Measurements from ENCODE around the gene AKAP13.

The AKAP13 gene

DNA sequence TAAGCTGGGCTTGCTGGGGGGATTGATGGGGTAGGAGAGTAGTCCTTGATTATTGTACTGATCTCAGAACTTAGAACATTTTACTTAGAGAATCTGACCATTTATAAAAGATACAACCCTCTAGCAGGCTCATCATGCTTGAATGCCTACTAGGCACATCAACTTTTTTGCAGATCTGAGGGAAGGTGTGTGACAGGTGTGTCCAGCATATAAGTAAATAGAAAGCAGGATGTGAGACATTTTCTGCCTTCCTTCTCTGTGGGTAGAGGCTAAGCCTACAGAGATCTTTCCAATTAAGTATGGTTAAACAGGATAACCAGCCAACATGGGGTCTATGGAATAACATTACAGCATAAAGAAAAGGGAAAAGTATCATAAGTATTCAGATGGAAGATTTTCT lies 159.1 kb downstream of the AKAP13 start:
- no peak for DNase-seq (ENCODE audit: low spot score)

GRCh38 chr15:85540085-85540797 lies 159.8 kb downstream of the AKAP13 start:
- DNase-seq (ENCODE audit: low spot score), result no peak

DNA sequence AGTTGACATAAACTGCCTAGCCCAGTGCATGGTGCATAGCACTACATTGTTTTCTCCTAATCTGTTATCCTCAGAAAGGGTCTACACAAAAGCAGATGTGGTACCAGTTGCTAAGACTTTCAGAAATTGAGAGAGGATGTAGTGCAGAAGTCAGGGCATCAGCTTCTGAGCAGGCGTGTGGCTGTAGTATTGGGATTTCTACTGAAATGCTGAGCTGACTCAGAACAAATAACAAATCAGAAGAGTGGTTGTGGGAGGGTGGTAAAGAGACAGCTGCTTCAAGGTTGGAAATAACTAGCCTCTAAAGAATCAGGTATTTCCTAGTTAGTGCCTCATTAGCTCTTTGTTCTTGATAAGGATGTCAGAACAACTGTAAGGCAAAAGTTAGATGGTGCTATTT lies 161.3 kb downstream of the AKAP13 start:
- DNase-seq (ENCODE audit: low spot score), result peak; percentile 29

DNA sequence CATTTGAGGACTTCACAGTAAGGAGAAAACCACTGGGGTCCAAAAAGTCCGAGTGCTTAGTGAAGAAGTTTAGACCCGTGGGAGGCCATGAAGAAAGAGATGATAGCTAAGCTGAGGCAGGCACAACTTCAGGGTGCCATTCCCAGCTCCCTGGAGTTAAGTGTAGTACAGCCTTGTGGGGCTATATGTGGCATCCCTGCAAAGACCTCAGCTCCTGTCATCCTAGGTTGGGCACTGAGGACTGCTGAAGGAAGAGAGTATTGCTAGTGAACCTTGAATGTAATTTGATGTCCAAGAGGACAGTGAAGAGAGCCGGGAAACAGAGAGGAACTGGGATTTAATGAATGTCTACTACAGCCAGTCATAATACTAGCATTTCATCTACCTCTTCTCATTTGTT lies 162.1 kb downstream of the AKAP13 start:
- no peak for DNase-seq (ENCODE audit: low spot score)

DNA sequence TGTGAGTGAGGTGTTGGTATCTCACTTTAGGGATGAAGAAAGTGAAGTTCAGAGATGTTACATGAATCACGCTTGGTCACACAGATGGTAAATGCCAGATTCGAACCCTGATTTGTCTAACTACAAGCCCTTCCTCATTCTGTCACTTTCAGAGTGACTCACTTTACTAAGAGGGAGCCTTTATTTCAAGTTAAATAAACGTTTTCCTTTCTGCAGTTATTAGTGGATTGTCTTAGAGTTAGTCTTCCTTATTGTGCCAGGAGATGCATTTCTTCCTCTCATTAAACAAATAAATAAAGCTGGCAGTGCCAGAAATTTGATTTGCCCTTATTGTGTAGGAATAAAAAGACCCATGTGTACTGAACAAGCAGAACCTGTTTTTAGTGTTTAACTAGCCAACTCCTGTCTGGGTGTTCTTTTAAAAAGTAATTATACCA lies 162.5 kb downstream of the AKAP13 start:
- peak; percentile 41 for DNase-seq (ENCODE audit: low spot score)

DNA sequence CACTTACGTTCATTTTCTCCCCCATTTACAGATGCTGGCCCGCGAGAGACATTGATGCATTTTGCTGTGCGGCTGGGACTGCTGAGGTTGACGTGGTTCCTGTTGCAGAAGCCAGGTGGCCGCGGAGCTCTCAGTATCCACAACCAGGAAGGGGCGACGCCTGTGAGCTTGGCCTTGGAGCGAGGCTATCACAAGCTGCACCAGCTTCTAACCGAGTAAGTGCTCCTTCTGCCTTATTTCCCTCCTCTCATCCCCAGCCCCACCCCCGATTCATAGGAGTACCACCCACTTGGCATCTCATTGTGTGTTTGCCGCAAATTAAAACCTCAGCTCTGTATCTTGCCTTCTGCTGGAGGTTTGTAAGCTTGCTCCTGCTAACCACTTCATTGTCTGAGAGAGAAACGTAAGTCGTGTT lies 163.3 kb downstream of the AKAP13 start:
- peak; percentile 17 for DNase-seq (ENCODE audit: low spot score)

- DNase-seq (ENCODE audit: low spot score), result no peak
Observed at GRCh38 chr15:85545185-85545584, 164.8 kb downstream of the AKAP13 start.

DNA sequence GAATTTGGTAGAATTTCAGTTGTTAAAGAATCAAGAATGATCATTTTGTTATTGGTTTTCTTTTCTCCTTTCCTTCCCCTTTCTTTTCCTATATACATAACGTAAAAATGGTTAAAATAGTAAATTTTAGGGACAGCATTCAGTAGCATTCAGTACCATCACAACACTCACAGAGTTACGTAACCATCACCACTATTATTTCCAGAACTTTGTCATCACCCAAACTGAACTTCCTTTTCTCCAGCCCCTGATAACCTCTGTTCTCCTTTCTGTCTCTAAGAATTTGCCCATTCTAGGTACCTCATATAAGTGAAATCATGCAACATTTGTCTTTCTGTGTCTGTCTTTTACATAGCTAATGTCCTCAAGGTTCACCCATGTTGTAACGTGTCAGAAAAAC lies 165.3 kb downstream of the AKAP13 start:
- no peak for DNase-seq (ENCODE audit: low spot score)

DNA sequence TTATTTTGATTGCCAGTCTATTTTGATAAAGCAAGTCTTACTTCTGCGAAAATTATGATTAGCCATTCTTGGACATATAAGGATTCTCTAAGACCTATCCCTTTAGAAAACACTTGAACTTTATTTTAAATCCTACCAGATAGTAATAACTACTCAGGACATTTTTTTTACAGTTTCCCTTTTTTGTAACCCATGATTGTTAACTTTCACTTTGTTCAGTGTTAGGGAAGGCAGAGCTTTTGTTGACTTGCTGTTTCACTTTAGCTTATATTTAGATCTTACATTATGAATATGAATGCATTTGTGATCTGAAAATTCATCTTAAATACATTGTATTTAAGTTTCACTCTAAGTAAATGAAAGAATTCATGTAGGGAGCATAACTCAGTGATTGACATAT lies 167.0 kb downstream of the AKAP13 start:
- DNase-seq (ENCODE audit: low spot score), result no peak

DNA sequence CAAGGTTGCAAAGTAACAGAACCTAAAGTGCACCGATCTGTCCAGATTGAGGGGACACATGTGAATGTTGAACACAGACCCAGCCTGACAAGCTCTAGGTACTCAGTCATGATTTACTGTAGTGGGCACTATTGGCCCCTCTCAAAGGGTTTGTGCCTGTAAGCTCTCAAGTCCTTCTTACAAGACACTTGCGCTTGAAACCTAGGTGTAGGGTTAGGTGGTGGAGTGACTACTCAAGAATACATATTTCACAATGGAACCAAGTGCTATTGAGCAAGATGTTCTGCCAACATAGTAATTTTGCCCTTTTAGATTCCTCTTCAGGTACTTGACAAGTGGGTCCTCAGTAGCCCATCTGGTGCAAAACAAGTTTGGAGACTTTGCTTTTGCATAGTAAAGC lies 169.9 kb downstream of the AKAP13 start:
- no peak for DNase-seq (ENCODE audit: low spot score)

- DNase-seq (ENCODE audit: low spot score), result no peak
Observed at GRCh38 chr15:85551221-85551832, 170.9 kb downstream of the AKAP13 start.

DNA sequence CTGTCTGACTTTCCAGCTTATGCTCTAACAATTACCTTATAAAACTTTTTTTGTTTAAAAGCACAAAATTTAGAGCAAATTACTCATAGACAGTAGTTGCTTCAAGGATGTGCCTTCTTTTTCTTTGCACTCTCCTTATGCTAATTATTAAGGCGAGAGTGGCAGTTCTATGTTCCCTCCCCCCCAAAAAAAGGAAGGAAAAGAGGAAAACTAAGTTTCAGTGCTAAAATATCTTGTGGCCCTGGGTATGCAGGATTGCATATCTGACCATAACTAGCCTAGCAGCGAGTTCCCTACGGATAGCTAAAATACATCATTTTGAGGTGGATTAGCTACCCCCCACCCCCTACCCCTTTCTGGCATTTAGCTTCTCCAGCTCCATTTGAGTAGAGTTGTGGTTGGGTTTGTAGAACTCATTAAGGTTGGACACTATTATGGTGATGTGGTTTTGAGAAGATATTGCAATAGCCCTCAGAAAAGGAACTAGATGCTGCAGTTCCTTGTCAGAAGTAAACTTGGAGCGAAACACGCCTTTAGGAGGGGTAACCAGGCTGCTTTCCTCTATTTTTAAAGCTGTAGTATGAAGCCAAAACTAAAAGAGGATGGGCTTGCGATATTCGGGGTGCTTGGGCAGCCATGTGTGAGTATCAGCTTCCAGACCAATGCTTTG lies 174.6 kb downstream of the AKAP13 start:
- DNase-seq (ENCODE audit: low spot score), result no peak

GRCh38 chr15:85555875-85556617 lies 175.6 kb downstream of the AKAP13 start:
- no peak for DNase-seq (ENCODE audit: low spot score)

DNA sequence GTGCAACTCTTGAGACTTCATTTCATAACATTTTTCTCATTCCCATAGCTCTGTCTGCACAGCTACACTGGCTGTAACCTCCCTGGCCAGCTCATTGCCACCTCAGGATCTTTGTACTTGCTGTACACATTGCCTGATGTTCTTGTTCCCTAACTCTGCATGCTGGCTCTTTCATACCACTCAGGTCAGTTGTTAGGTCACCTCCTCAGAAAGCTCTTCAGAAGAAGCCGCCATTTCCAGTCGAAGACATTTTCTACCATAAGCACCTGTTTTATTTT lies 176.2 kb downstream of the AKAP13 start:
- DNase-seq (ENCODE audit: low spot score), result no peak

- DNase-seq (ENCODE audit: low spot score), result no peak
Observed at GRCh38 chr15:85557385-85557784, 177.0 kb downstream of the AKAP13 start.

DNA sequence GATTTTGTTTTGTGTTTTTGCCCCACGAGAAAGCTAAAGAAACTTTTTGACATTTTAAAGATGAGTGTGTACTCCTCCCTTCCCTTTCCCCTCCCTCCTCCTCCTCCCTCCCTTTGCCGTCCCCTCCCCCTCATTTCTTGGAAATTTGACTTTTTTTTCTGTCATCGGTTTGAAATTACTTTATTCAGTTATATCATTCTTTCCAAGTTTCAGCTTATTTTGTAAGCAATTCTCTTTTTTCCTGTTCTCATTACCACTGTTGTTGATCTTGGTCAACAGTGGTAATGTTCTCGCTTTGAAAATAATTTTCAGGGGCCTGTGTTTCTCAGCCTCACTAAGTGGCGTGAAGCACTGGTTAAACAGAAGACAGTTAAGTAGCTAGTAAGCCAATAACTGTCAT lies 178.4 kb downstream of the AKAP13 start:
- no peak for DNase-seq (ENCODE audit: low spot score)

DNA sequence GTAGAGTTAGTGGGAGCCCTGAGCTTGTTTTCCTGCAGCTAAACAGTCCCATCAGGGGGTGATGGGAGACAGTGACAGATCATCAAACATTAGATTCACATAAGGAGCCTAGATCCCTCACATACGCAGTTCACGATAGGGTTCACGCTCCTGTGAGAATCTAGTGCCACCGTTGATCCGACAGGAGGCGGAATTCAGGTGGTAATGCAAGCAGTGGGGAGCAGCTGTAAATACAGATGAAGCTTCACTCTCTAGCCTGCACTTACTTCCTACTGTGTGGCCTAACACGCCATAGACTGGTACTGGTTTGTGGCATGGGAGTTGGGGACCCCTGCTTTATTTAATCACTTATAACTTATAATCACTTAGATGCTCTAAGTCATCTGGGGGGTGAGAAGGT lies 179.1 kb downstream of the AKAP13 start:
- no peak for DNase-seq (ENCODE audit: low spot score)

- DNase-seq (ENCODE audit: low spot score), result no peak
Observed at GRCh38 chr15:85562824-85563223, 182.4 kb downstream of the AKAP13 start.

DNA sequence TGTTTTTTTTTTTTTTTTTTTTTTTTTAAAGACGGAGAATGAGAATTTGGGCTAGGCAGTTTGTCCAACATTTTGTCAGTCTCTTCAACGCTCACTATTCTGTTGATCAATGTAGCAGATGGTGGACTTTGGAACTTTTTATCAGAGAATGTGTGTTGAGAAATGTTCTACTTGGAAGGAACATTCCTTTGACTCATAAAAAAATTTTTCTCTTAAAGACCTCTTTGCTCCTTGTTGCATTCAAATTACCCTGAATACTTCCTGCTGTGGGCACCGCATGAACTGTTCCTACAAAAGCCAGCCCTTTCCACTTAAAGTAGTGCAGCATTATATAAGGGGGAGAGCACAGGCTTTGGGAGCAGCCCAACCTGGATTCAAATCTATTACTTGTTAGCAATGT lies 182.9 kb downstream of the AKAP13 start:
- DNase-seq (ENCODE audit: low spot score), result no peak

DNA sequence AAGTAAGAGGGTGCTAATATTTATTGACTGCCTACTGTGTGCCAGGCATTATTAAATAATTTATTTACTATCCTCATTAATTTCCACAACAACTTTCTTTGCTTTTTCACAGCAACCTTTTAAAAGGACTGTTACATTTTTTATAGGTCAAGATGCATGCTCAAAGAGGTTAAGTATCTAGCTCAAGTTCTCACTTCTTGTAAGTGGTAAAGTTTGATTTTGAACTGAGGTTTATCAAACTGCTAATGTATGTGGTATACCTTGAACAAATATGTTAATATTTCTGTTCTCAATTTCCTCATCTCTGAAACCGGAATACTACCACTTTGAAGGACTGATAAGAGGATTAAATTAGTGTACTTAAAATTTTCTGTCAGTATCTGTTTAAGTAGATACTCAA lies 183.3 kb downstream of the AKAP13 start:
- no peak for DNase-seq (ENCODE audit: low spot score)

- DNase-seq (ENCODE audit: low spot score), result no peak
Observed at GRCh38 chr15:85564686-85565085, 184.3 kb downstream of the AKAP13 start.

DNA sequence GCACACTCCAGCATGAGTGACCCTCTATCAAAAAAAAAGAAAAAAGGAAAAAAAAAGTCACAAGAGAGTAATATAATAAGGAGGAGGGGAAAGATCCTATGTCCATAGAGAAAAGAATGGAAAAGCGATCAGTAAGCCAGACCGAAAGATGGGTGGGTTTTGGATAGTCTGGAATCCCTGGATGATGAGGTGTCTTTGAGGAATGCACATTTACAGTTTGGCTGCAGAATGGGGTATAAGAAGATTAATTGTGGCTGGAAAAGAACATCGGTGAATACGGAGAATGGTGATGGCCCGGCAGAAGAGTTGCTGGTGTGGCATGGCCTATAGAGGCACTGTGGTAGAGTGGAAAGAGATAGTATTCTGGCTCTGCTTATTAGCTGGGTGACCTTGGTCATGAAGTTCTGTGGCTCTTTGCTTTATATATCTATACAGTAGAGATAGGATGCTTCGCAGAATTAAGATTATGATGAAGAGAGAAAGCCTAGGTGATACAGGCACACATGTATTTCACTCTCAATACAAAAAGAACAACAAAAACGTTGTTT lies 187.9 kb downstream of the AKAP13 start:
- DNase-seq (ENCODE audit: low spot score), result no peak

- no peak for DNase-seq (ENCODE audit: low spot score)
Observed at GRCh38 chr15:85570336-85570735, 189.9 kb downstream of the AKAP13 start.

Measured in CD4-positive, alpha-beta T cell treated with Interleukin-2 at 100 ng/mL for 4 hours (primary cell).